ENCODE results near the gene ZBTB20. TPM values are rescaled to one million over a fixed set of nuclear protein-coding genes. Genes with fewer than 3 reads are reported as not detected.

ZBTB20 gene
- total RNA-seq, 1 donor from 2014 or later: 30.4 TPM

- no peak for TF ChIP-seq CTCF (IDR thresholded peaks at IDR 0.05; ENCODE audit: unreplicated experiment)
- H3K27me3 Mint-ChIP-seq (ENCODE audit: low read depth): no peaks in the 10 kb centered on the region
- peak overlapping the region; percentile 90 for H3K27ac Mint-ChIP-seq
- H3K36me3 Mint-ChIP-seq: peaks cover 18% of the 10 kb centered on the region
- H3K4me3 Mint-ChIP-seq: peak overlapping the region; percentile 63
- H3K4me1 Mint-ChIP-seq: peaks cover 28% of the 10 kb centered on the region
- no peak for DNase-seq (ENCODE audit: low spot score in 2 of 2, unreplicated experiment in 2 of 2)
- H3K9me3 Mint-ChIP-seq: peaks cover 16% of the 10 kb centered on the region
Measured at GRCh38 chr3:115099986-115100571, 47.0 kb downstream of the ZBTB20 start.

GRCh38 chr3:115099134-115099985 is 47.7 kb downstream of the ZBTB20 start:
- peaks cover 11% of the 10 kb centered on the region for H3K9me3 Mint-ChIP-seq
- peak overlapping the region; percentile 63 for H3K4me3 Mint-ChIP-seq
- H3K4me1 Mint-ChIP-seq: peaks cover 28% of the 10 kb centered on the region
- DNase-seq (ENCODE audit: low spot score in 2 of 2, unreplicated experiment in 2 of 2): no peak
- no peak for TF ChIP-seq CTCF (IDR thresholded peaks at IDR 0.05; ENCODE audit: unreplicated experiment)
- no peaks in the 10 kb centered on the region for H3K27me3 Mint-ChIP-seq (ENCODE audit: low read depth)
- H3K27ac Mint-ChIP-seq: peak overlapping the region; percentile 90
- H3K36me3 Mint-ChIP-seq: peaks cover 13% of the 10 kb centered on the region

- Mint-ChIP-seq H3K4me1 (peaks cover 30% of the 10 kb centered on the region), H3K27me3 (ENCODE audit: low read depth) (no peaks in the 10 kb centered on the region), H3K9me3 (peaks cover 4% of the 10 kb centered on the region), H3K27ac (no peak overlapping the region), H3K36me3 (peaks cover 5% of the 10 kb centered on the region), H3K4me3 (peak overlapping the region; percentile 17)
- DNase-seq (ENCODE audit: low spot score in 2 of 2, unreplicated experiment in 2 of 2): no peak
- TF ChIP-seq CTCF (IDR thresholded peaks at IDR 0.05; ENCODE audit: unreplicated experiment): no peak
Measured at GRCh38 chr3:115098354-115099073, 48.6 kb downstream of the ZBTB20 start.

GRCh38 chr3:115095236-115095635 is 51.9 kb downstream of the ZBTB20 start:
- H3K36me3 Mint-ChIP-seq: no peaks in the 10 kb centered on the region

More at GRCh38 chr3:115095236-115095635, 51.9 kb downstream of the ZBTB20 start:
- Mint-ChIP-seq H3K4me3 (no peak overlapping the region), H3K4me1 (peaks cover 21% of the 10 kb centered on the region), H3K27me3 (ENCODE audit: low read depth) (no peaks in the 10 kb centered on the region), H3K9me3 (no peaks in the 10 kb centered on the region), H3K27ac (no peak overlapping the region)
- no peak for DNase-seq (ENCODE audit: low spot score in 2 of 2, unreplicated experiment in 2 of 2)
- no peak for TF ChIP-seq CTCF (IDR thresholded peaks at IDR 0.05; ENCODE audit: unreplicated experiment)

Data from mesothelial cell of epicardium (in vitro differentiated cells).